HCT116 (cell line): Measurements from ENCODE around the gene FBXO11. TPM values are rescaled to one million over a fixed set of nuclear protein-coding genes. Genes with fewer than 3 reads are reported as not detected.

Experiments
- ATAC-seq: fragments of 200-7000 bp; cut with Tn5 transposase; 2 replicates; pipeline ENCODE4 v1.9.1; 2020; ENCODE audit warnings: mild to moderate bottlenecking, moderate library complexity
- BruUV-seq: library from RNA; stranded (reverse); fragments of 400-500 nt; replicated peaks from 2 replicates; lab custom pipeline; 2021; lab: Mats Ljungman, UMichigan
- CTCF ChIA-PET: fragments of 300-600 bp; sonication (Branson Sonifier 250); formaldehyde crosslinking; loops from one replicate; lab custom pipeline; 2021; ENCODE audit warnings: antibody characterized with exemption; lab: Charles Lee
- POLR2A ChIA-PET: fragments of 300-600, 350-600 bp; sonication (Branson Sonifier 250); formaldehyde crosslinking; loops from one replicate; lab custom pipeline; 2021; ENCODE audit warnings: antibody characterized with exemption; lab: Charles Lee
- RAD21 ChIA-PET, 2 experiments: fragments of 300-600 bp; sonication (Branson Sonifier 250); formaldehyde crosslinking; loops; one replicate each; lab custom pipeline; 2023; ENCODE audit warnings: low total read pairs in 2 of 2; ENCODE audit not compliant: uncharacterized antibody in 2 of 2, unreplicated experiment in 2 of 2, low non-redundant PET in 1 of 2; lab: Charles Lee
- DNase-seq: peaks from one replicate; pipeline ENCODE4 v3.0.0-alpha.2; 2010; ENCODE audit warnings: low read depth, low spot score
- H2AFZ ChIP-seq: fragments of 200-600 bp; shearing (Covaris generic), sonication (generic); 2 replicates; pipeline ENCODE4 v1.6.1; 2017; ENCODE audit warnings: low read depth, mixed run types, mixed read lengths, antibody characterized with exemption, low read length; ENCODE audit not compliant: poor library complexity, severe bottlenecking
- H3K27ac ChIP-seq: 2 replicates; pipeline ENCODE4 v1.5.1; 2012; ENCODE audit warnings: low read depth, low read length
- H3K27me3 ChIP-seq: fragments of 200-600 bp; sonication (generic); 2 replicates; pipeline ENCODE4 v1.6.1; 2016; ENCODE audit warnings: mixed run types, low read length, mixed read lengths; ENCODE audit not compliant: insufficient read depth
- H3K36me3 ChIP-seq, 2 experiments: fragments of 200-500 bp in 1 of 2; fragments of 200-600 bp in 1 of 2; sonication (Bioruptor generic) in 1 of 2; sonication (generic) in 1 of 2; 2 replicates each; pipeline versions ENCODE4 v1.5.1 to v1.6.1; 2014 to 2016; ENCODE audit warnings: low read length in 2 of 2, inconsistent platforms in 1 of 2, mixed read lengths in 1 of 2, mixed run types in 1 of 2; ENCODE audit not compliant: insufficient read depth in 2 of 2, control insufficient read depth in 1 of 2
- H3K4me1 ChIP-seq, 2 experiments: fragments of 200-600 bp in 1 of 2; sonication (generic) in 1 of 2; 2 replicates each; pipeline versions ENCODE4 v1.5.1 to v1.6.1; 2012 to 2017; ENCODE audit warnings: low read length in 2 of 2, inconsistent platforms in 1 of 2, mild to moderate bottlenecking in 1 of 2, mixed read lengths in 1 of 2, mixed run types in 1 of 2, moderate library complexity in 1 of 2; ENCODE audit not compliant: insufficient read depth in 2 of 2, control insufficient read depth in 1 of 2
- H3K4me2 ChIP-seq: fragments of 200-600 bp; sonication (generic); 2 replicates; pipeline ENCODE4 v1.6.1; 2017; ENCODE audit warnings: mixed run types, low read length, mixed read lengths
- H3K4me3 ChIP-seq, 2 experiments: fragments of 200-600 bp in 1 of 2; sonication (generic) in 1 of 2; replicated peaks in 1 of 2; 2 replicates each; pipeline ENCODE4 v1.5.1; 2011 to 2016; ENCODE audit warnings: low read length in 2 of 2, control low read depth in 1 of 2, low read depth in 1 of 2, mild to moderate bottlenecking in 1 of 2, mixed read lengths in 1 of 2, mixed run types in 1 of 2
- H3K79me2 ChIP-seq: fragments of 200-600 bp; sonication (generic); 2 replicates; pipeline ENCODE4 v1.6.1; 2017; ENCODE audit warnings: mild to moderate bottlenecking, mixed run types, low read length, moderate library complexity, mixed read lengths; ENCODE audit not compliant: insufficient read depth
- H3K9ac ChIP-seq: fragments of 200-600 bp; sonication (generic); 2 replicates; pipeline ENCODE4 v1.6.1; 2016; ENCODE audit warnings: low read length, mixed read lengths
- H3K9me2 ChIP-seq: fragments of 200-600 bp; sonication (generic), shearing (Covaris generic); 2 replicates; pipeline ENCODE4 v1.6.1; 2017; ENCODE audit warnings: mixed run types, mild to moderate bottlenecking, moderate library complexity; ENCODE audit not compliant: insufficient read depth
- H3K9me3 ChIP-seq, 2 experiments: fragments of 200-500 bp in 1 of 2; fragments of 200-600 bp in 1 of 2; sonication (Bioruptor generic) in 1 of 2; sonication (generic) in 1 of 2; 2 replicates each; pipeline ENCODE4 v1.6.1; 2014 to 2017; ENCODE audit warnings: low read length in 2 of 2, mixed read lengths in 2 of 2, inconsistent platforms in 1 of 2, low read depth in 1 of 2, mild to moderate bottlenecking in 1 of 2, mixed run types in 1 of 2, moderate library complexity in 1 of 2; ENCODE audit not compliant: control insufficient read depth in 1 of 2, insufficient read depth in 1 of 2
- H4K20me1 ChIP-seq: fragments of 200-600 bp; sonication (generic), shearing (Covaris generic); 2 replicates; pipeline ENCODE4 v1.6.1; 2017; ENCODE audit warnings: mixed run types, mild to moderate bottlenecking, moderate library complexity; ENCODE audit not compliant: insufficient read depth
- CBX3 ChIP-seq: IDR thresholded peaks from 2 replicates; pipeline ENCODE4 v1.6.1; 2012; ENCODE audit warnings: low read depth
- CEBPB ChIP-seq: IDR thresholded peaks from 2 replicates; pipeline ENCODE4 v1.6.1; 2012; ENCODE audit warnings: low read depth
- FOSL1 ChIP-seq: IDR thresholded peaks from 2 replicates; pipeline ENCODE4 v1.6.1; 2012; ENCODE audit warnings: low read depth
- POLR2A ChIP-seq: IDR thresholded peaks from 2 replicates; pipeline ENCODE4 v1.7.0; 2011; ENCODE audit warnings: borderline replicate concordance; ENCODE audit not compliant: insufficient read depth, insufficient read length; ENCODE audit errors: extremely low read depth
- POLR2AphosphoS5 ChIP-seq: IDR thresholded peaks from 2 replicates; pipeline ENCODE4 v1.6.1; 2011; ENCODE audit warnings: mild to moderate bottlenecking, low read depth, low read length, moderate library complexity
- TCF7L2 ChIP-seq: IDR thresholded peaks from 2 replicates; pipeline ENCODE4 v1.7.0; 2011; ENCODE audit warnings: borderline replicate concordance, inconsistent platforms; ENCODE audit not compliant: insufficient read depth, insufficient read length; ENCODE audit errors: extremely low read depth
- intact Hi-C: fragments of 100-400 bp; cut with micrococcal nuclease; formaldehyde crosslinking; loops from 2 replicates; pipeline ENCODE4 v1.10.0; 2022
- total RNA-seq: library from RNA; stranded (reverse); gene quantifications from one replicate; pipeline ENCODE4 v1.2.1, GENCODE V29; 2021; ENCODE audit not compliant: unreplicated experiment
- TF ChIP-seq, protein P1 (sequence below), 3 experiments: fragments of 200-600 bp in 1 of 3; sonication (generic) in 1 of 3; IDR thresholded peaks in 2 of 3; conservative IDR thresholded peaks in 1 of 3; 2 replicates each; pipeline ENCODE4 v1.5.1; 2012 to 2017; ENCODE audit warnings: low read depth in 2 of 3, low read length in 2 of 3, antibody characterized with exemption in 1 of 3, borderline replicate concordance in 1 of 3, control low read depth in 1 of 3, mild to moderate bottlenecking in 1 of 3, mixed read lengths in 1 of 3, mixed run types in 1 of 3, moderate library complexity in 1 of 3; ENCODE audit not compliant: insufficient read depth in 1 of 3
- TF ChIP-seq, protein P2 (sequence below): IDR thresholded peaks from 2 replicates; pipeline ENCODE4 v1.6.1; 2012; ENCODE audit warnings: low read depth

The FBXO11 gene
- total RNA-seq, 1 experiment from 2014 or later, result 60.2 TPM

DNA sequence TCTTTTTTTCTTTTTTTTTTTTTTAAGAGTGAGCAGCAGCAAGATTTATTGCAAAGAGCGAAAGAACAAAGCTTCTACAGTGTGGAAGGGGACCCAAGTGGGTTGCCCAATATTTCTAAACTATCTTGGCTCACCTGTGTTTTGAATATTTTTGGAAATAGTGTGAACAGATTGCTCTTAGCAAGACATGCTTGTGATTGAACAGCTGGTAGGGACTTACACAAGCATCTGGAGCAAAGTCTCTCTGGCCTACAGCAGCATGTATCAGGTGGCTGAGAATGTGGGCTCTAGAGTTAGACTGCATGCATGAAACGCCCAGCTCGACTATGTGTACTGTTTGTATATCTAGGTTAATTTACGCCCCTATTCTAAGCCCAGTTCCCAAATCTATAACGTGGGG is 40.3 kb upstream of the FBXO11 start:
- no peaks in the 10 kb centered on the region for H3K9me3 ChIP-seq
- TF ChIP-seq CBX3, result no peak
- TF ChIP-seq, protein P1, sequence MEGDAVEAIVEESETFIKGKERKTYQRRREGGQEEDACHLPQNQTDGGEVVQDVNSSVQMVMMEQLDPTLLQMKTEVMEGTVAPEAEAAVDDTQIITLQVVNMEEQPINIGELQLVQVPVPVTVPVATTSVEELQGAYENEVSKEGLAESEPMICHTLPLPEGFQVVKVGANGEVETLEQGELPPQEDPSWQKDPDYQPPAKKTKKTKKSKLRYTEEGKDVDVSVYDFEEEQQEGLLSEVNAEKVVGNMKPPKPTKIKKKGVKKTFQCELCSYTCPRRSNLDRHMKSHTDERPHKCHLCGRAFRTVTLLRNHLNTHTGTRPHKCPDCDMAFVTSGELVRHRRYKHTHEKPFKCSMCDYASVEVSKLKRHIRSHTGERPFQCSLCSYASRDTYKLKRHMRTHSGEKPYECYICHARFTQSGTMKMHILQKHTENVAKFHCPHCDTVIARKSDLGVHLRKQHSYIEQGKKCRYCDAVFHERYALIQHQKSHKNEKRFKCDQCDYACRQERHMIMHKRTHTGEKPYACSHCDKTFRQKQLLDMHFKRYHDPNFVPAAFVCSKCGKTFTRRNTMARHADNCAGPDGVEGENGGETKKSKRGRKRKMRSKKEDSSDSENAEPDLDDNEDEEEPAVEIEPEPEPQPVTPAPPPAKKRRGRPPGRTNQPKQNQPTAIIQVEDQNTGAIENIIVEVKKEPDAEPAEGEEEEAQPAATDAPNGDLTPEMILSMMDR (IDR thresholded peaks at IDR 0.05 in 2 of 3, conservative IDR thresholded peaks at IDR 0.05 in 1 of 3; ENCODE audit: borderline replicate concordance in 1 of 3, insufficient read depth in 1 of 3, low read depth in 2 of 3, low read length in 2 of 3), result no peak
- no peak overlapping the region for H3K27ac ChIP-seq
- ChIA-PET RAD21 (no interaction called here), POLR2A (interaction anchor here (0.6 kb wide), 1 partner anchor 153 kb away, joined by 4 read pairs; no protein-coding TSS in a partner anchor), CTCF (no interaction called here)
- no peaks in the 10 kb centered on the region for H4K20me1 ChIP-seq
- H3K9ac ChIP-seq, result no peak overlapping the region
- no peaks in the 10 kb centered on the region for H3K27me3 ChIP-seq
- no peaks in the 10 kb centered on the region for H3K9me2 ChIP-seq
- ATAC-seq (no peak), DNase-seq (no peak)
- no TSS peak for BruUV-seq
- H3K79me2 ChIP-seq, result no peaks in the 10 kb centered on the region
- H2AFZ ChIP-seq, result no peak overlapping the region
- H3K4me1 ChIP-seq, result no peaks in the 10 kb centered on the region
- intact Hi-C loops, result no loop called here
- H3K36me3 ChIP-seq, result no peaks in the 10 kb centered on the region
- no peak overlapping the region for H3K4me2 ChIP-seq
- H3K4me3 ChIP-seq, result no peak overlapping the region

DNA sequence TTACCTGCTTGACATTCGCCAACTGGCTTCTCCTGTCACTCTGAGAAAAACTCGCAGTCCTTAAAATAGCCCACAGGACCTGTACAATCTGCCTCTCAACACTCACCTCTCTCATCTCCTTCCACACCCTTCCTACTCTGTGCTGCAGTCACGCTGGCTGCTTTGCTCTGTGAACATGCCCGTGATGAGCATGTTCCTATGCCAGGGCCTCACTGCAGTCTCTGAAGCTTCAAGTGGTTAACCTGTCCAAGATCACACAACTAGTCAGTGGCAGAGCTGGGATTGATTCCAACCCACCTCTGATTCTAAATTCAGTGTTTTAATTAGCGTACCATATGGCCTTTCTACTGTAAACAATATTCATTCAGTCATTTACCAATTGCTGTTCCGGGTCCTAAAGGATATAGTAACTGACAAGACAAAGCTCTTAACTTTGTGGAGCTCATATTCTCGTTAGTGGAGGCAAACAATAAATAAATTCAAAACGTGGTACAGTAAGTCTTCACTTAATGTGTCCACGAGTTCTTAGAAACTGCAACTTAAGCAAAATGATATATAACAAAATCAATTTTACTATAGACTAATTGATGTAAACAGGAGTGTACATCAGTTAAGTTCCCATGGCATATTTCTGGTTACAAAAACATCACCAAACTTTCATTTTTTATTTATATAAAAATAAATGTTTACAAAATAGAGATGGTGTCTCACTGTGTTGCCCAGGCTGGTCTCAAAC is 38.9 kb upstream of the FBXO11 start:
- no peaks in the 10 kb centered on the region for H3K9me3 ChIP-seq
- ATAC-seq (no peak), DNase-seq (no peak)
- no TSS peak for BruUV-seq
- no peak overlapping the region for H3K4me2 ChIP-seq
- no peak overlapping the region for H3K27ac ChIP-seq
- H3K9me2 ChIP-seq, result no peaks in the 10 kb centered on the region
- H3K4me1 ChIP-seq, result no peaks in the 10 kb centered on the region
- no peaks in the 10 kb centered on the region for H3K36me3 ChIP-seq
- POLR2A ChIA-PET, result no interaction called here
- no peaks in the 10 kb centered on the region for H4K20me1 ChIP-seq
- H3K9ac ChIP-seq, result no peak overlapping the region
- H3K4me3 ChIP-seq, result no peak overlapping the region
- no peaks in the 10 kb centered on the region for H3K27me3 ChIP-seq
- intact Hi-C loops, result no loop called here
- H3K79me2 ChIP-seq, result no peaks in the 10 kb centered on the region
- TF ChIP-seq TCF7L2 (no peak), POLR2A (no peak), FOSL1 (no peak), POLR2AphosphoS5 (no peak), CEBPB (no peak)
- TF ChIP-seq, protein P2, sequence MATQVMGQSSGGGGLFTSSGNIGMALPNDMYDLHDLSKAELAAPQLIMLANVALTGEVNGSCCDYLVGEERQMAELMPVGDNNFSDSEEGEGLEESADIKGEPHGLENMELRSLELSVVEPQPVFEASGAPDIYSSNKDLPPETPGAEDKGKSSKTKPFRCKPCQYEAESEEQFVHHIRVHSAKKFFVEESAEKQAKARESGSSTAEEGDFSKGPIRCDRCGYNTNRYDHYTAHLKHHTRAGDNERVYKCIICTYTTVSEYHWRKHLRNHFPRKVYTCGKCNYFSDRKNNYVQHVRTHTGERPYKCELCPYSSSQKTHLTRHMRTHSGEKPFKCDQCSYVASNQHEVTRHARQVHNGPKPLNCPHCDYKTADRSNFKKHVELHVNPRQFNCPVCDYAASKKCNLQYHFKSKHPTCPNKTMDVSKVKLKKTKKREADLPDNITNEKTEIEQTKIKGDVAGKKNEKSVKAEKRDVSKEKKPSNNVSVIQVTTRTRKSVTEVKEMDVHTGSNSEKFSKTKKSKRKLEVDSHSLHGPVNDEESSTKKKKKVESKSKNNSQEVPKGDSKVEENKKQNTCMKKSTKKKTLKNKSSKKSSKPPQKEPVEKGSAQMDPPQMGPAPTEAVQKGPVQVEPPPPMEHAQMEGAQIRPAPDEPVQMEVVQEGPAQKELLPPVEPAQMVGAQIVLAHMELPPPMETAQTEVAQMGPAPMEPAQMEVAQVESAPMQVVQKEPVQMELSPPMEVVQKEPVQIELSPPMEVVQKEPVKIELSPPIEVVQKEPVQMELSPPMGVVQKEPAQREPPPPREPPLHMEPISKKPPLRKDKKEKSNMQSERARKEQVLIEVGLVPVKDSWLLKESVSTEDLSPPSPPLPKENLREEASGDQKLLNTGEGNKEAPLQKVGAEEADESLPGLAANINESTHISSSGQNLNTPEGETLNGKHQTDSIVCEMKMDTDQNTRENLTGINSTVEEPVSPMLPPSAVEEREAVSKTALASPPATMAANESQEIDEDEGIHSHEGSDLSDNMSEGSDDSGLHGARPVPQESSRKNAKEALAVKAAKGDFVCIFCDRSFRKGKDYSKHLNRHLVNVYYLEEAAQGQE, result no peak
- TF ChIP-seq, protein P1 (IDR thresholded peaks at IDR 0.05 in 2 of 3, conservative IDR thresholded peaks at IDR 0.05 in 1 of 3; ENCODE audit: borderline replicate concordance in 1 of 3, insufficient read depth in 1 of 3, low read depth in 2 of 3, low read length in 2 of 3), result no peak
- TF ChIP-seq, all 23 proteins: peak for 0
- CTCF ChIA-PET, result no interaction called here
- no peak overlapping the region for H2AFZ ChIP-seq
- RAD21 ChIA-PET, result no interaction called here
